GM23248 (cell line): ENCODE measurements around the gene AOPEP.

ENCODE experiments used
- EZH2 ChIP-seq: fragments of 200-600 bp; sonication (generic); IDR thresholded peaks from 2 replicates; pipeline ENCODE4 v1.6.1; 2018; ENCODE audit warnings: antibody characterized with exemption, mild to moderate bottlenecking; ENCODE audit not compliant: insufficient read depth, poor library complexity, severe bottlenecking
- EZH2phosphoT487 ChIP-seq: fragments of 200-600 bp; sonication (generic); IDR thresholded peaks from 2 replicates; pipeline ENCODE4 v1.6.1; 2018; ENCODE audit warnings: antibody characterized with exemption, moderate library complexity, mild to moderate bottlenecking, low read depth; ENCODE audit not compliant: insufficient read depth

DNA sequence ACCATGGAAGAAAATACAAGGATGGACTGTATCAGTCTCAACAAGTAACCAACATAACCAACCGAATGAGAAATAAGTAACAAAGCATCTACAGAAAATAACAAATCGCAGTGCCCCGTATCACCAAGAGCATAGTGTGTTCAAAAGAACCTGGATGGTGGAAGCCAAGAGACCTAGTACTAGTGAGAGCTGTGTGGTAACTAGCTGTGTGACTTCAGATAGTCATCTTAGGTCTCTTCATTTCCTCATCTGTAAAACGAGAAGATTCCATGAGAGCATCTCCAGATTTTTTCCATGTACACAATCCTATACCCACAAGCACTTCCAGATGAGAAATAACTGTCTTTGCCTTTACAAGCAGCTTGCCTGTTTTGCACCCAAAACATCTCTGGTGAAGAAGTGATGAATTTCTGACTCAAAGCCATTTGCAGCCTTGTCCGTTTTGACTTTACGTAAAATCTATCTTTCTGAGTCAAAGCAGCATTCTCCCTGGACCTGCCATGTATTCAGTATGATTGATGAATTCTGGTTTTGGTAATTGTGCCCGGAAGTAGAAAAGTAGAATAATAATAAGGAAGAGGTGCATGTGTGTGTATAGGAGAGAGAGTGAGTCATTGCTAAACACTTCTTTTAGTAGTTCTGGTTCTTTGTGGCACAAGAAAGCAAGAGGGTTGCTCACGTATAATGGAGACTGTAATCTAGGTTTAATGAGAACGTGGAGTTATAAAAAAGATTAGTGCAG lies 41.0 kb downstream of the AOPEP start:
- TF ChIP-seq EZH2 (no peak), EZH2phosphoT487 (no peak)
